NCI-H1930 (cell line): Measurements from ENCODE around the gene CAMSAP1.

Experiments
- DNase-seq, 2 experiments: peaks; one replicate each; lab custom pipeline; 2025; lab: John Stamatoyannopoulos, UW

Gene CAMSAP1

DNA sequence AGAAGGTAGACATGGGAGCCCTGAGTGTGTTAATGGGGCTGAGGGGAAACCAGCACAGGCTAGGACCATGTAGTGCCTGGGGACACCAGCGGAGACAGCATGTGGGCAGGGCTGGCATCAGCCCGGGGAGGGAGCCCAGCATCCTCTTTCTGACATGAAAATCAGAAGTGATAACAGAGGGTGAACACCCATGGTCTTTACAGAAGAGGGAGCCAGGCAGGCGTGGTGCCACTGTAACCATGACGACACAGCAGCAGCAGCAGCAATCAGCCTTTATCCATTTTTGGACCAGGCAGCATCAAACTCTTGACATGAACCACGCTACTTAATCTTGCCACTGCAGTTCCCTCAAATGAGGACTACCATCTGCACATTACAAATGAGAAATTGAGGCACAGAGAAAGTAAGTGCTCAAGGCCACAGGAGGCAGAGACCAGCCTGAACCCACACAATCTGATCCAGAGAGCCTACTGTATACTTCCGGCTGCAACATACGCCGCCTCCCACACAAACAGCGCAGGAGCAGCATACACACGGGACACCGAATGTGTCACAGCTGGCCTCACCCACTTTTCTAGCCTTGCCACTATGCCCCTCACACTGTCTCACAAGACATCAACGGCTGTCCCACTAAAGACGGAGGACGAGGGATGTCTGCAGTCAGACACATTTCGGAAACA is 23.8 kb downstream of the CAMSAP1 start:
- DNase-seq, result no peak

DNA sequence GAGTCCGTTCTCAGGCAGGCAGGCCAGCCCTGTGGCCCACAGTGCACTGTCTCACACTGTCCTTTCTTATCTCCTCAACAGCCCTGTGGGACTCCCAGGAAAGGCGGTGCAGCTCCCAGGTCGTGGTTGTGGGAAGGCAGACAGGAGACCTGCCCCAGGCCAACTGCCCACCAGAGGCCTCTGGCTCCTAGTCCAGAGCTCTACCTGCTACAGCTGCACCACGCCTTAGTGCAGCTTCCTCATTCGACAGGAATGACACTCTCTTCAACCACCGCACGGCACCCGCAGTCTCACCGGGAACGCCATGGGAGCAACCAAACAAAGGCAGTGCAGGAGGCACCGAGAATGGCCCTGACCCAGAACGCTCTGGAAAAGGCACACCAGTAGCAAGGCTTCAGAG is 25.3 kb downstream of the CAMSAP1 start:
- DNase-seq, result no peak

DNA sequence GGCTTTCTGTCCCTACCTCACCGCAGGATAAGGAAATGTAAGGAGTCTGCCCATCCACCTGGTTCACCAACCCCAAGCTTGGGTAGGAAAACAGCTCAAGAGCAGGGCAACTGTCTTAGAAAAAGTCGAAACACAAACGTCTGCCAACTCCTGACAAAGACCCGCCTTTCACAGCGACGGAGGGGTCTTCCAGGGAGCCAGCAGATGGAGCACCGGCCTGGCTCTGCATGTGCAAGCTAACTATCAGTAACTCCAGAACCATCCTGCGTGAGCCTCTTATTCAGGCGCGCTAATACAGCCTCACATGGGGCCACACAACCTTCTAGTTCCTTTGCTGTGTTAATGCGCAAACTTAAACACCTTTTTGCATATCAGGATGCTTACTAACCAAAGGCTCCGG is 26.9 kb downstream of the CAMSAP1 start:
- no peak for DNase-seq

DNA sequence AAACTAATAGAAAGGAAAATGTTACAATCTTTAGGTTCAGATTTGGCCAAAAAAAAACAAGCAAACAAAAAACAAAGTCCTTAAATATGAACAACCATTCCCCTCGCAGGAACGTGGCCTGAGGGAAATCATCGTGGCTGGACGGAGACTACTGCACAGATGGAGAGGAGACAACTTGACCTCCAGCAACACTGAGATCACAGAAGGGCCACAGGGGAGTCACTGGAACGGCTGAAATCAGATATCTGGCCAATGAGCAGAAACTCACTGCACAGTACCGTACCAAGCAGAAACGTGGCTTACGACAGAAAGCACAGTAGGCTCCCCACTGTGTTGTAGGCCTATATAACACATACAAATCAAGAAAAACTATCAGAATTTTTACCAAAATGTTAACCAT is 27.7 kb downstream of the CAMSAP1 start:
- DNase-seq, result no peak

DNA sequence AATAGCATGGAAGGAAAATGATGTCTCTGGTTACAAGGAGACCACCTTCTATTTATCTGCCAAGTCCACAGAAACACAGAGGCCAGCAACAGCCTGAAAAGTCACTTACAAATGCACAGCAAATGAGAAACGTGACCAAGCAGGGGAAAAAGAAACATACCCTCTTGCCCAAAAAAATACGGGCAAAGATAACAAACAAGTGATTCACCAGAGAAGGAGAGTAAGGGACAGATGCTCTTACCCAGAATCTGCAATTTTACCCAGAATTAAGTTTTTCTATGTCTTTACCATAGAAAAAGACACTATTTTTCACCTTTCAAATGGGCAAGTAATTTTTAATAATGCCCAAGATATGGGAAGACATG is 28.1 kb downstream of the CAMSAP1 start:
- no peak for DNase-seq

DNA sequence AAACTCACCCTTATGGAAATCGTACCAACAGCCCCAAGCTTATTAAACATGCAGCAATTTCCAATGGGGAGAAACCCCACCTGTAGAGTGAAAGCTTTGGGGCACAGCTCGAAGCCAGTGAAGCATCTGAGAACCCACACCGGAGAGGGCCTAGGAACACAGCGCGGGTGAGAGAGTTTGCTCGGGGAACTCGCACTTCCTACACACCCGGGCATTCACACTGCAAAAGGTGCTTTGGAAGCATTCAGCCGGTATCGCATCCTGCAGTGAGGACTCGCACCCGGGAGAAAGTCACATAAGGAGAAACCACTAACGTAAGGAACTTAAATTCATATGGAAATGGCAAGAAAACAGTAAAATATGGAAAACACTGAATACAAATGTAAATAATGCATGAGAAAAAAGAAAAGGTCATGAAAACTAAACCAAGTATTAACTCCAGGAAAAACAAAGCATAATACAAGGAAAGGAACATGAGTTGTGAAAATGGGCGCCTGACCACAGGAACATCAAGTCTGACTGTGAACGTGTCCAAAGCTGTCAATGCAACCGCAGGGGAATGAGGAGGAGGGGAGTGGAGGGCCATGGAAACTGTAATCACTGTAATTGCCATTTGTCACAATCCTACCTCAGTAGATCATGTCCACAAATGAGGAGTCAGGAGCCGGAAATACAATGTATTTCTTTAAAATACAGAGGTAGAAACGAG is 28.7 kb downstream of the CAMSAP1 start:
- DNase-seq, result no peak

DNA sequence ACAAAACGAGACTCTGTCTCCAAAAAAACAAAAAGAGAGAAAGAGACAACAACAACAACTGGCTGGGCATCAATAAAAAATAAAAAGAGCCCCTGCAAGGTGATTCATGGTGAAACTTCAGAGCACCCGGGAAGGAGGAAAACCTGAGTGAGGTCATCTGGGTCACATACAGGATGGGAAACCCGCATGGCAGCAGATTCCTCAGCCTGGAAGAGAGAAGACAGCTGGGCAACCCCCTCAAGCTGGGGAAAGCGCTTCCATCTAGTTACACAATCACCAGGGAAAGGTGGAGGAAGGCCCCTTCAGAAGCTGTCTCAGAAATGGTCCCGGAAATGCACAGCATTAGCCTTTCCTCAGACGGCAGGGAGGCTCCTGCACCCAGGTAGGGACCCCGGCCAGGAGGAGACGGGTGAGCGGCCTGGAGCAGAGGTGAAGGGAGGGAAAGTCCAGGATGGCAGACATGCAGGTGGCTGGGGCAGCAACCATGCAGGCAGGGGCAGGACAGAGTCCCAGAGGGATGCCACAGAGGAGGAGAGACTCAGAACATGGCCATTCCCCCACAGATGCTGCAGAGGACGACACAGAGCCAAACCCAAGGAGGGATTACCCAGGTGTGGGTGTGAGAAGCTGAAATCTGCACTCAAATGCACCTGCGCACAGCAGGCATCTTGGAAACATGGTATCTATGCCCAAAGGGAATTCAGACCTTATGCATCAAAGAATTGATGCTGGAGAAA is 29.4 kb downstream of the CAMSAP1 start:
- DNase-seq, result no peak

DNA sequence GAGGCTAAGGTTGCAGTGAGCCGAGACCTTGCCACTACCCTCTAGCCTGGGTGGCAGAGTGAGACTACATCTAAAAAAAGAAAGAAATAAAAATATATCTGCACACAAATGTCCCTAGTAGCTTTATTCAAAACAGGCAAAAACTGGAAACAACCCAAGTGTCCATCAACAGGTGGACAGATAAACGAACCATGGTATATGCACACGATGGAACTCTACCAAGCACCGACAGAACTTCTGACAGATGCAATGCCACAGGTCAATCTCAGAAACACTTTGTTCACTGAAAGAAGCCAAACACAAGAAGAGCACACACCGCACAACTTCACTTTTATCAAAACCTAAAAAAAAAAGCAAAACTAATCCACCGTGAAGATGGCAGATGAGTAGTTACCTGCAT is 30.4 kb downstream of the CAMSAP1 start:
- no peak for DNase-seq

DNA sequence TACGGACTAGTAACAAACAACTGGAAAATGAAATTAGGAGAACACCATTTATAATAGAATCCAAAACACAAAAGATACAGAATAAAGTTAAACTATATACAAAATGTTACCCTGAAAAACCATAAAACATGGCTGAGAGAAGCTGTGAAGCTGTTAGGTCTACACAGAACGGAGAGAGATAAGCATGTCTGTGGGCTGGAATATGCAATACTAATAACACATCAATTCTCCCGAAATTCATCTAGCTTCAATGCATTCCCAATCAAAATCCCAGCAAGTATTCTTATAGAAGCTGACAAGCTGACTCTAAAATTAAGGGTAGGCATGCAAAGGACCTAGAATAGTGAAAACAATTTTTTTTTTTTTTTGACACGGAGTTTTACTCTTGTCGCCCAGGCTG is 32.5 kb downstream of the CAMSAP1 start:
- DNase-seq, result no peak

DNA sequence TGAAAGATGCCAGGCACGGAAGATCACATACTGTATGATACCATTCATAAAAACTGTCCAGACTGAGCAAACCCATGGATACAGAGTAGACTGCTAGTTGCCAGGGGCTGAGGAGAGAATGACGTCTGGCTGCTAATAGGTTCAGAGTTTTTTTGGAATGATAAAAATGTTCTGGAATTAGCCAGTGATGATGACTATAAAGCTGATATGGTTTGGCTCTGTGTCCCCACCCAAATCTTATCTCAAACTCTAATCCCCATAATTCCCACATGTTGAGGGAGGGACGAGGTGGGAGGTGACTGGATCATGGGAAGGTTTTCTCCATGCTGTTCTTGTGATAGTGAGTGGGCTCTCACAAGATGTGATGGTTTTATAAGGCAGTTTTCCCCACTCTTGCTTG is 37.4 kb downstream of the CAMSAP1 start:
- DNase-seq, result no peak

DNA sequence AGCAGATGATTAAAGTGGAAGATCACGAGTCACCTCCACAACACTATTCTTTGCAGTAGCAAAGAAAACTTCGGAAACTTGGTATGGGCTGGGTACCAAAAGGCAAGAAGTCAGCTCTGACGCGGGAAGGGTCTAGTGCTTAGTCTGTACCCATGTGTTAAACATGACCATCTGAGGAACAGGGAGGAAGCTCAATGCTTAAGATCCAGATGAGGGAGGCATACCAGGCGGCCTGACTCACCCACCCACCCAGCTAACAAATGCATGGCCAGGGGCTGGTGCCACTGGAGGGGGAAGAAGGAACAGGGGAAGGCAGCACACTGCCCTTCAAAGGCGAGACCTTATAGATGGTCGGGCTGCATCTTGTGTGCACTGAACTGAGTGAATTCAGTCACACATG is 41.8 kb downstream of the CAMSAP1 start:
- no peak for DNase-seq

DNA sequence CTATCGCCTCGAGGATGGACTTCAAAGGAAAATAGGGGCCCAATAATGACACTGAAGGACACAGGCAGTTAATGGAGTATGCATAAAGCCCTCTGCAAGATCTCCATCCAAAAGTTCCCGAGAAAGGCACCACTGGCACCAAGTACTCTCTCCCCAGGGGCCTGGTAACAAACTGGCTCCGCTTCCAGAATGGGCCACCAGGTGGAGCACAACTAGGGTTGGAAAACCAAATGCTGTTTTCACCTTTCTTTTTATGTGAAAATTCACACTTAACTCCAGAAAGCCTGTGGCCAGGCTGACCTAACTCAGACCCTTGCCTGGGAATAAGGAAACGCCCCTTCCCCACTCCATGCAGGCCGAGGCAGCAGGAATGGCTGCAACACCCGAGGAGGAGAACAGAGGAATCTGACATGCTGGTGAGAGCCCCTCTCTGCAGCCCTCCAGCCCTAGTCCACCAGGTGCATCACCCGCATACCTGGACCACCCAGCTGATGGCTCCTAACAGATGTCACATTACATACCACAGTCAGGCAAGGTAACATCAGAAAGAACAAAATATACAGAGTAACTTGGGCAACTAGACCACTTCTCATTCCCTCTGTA is 42.8 kb downstream of the CAMSAP1 start:
- peak in 1 of 2 experiments; percentile 15 for DNase-seq

DNA sequence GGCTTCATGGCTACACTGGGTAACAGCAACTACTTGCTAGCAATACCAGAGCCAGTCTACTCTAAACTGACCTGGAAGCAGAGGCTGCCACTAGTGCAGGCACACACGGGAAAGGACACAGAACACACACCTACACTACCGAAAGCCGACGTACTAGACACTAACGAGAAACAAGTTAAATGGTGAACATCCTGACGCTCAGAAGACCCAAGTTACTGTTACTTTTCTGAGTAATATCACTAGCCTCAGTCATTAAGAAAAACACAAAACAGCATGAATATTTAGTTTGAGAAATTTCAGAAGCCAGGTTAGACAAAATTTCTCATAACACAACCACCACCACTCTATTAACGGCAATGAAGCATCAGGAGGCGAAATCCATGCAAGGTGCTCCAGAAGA is 44.5 kb downstream of the CAMSAP1 start:
- no peak for DNase-seq

DNA sequence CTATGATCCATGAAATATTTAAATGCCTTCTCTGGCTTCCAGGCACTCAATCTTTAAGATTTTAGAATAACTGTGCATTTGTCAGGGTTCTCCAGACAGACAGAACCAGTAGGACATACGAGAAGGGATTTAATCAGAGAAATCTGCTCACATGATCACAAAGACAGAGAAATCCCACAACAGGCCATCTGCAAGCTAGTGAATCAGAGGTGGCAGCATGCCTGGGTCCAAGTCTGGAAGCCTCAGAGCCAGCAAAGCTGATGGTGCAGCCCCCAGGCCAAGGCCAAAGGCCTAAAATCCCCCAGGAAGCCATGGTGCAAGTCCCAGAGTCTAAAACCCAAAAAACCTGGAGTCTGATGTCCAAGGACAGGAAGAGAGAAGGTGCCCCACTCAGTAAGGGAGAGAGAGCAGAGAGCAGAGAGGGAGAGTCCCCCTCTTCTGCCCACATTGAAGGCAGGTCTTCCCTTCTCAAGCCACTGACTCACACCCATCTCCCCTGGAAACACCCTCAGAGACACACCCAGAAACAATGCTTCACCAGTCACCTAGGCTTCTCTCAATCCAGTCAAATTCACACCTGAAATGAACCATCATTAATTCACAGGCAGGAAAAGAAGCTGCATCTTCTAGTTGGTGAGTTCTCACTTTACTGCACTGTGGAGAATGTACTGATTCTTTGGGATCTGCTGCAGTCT is 48.7 kb downstream of the CAMSAP1 start:
- no peak for DNase-seq

DNA sequence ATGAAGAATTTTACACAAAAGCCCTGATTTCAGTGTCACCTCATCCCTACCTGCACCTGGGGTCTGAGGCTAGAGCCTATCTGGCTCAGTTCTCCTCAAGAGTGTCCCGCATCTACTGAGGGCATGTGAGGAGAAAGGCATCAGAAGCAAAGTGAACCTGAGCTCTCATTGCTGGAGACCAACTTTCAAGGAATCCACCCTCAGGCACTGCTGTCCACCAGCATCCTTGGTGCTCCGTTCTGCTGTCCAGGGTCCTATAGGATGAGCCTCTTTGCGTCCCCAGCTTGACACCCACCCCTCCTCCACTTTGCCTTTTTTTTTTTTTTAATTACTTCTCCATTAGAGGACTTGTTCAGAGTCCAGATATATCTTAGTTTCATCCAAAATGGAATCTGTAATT is 49.5 kb downstream of the CAMSAP1 start:
- no peak for DNase-seq

DNA sequence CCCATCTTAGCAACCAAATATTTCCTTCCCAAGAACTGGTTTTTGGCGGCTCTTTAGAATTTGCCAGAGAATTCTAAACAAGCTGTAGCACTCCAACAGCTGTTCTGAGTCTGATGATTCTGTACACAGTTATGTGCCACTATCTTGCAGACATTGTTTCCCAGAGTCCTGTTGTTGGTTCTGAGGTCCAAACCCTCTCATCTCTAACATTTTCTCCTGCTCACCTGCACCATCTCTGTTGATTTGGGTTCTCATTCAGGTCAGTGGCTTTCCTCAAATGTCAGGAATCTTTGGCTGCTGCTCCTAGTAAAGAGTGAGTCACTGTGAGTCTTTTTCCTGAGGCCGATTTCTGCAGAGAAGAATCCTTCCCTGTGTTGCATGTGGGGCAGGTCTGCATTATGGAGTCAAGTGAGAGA is 50.0 kb downstream of the CAMSAP1 start:
- no peak for DNase-seq

DNA sequence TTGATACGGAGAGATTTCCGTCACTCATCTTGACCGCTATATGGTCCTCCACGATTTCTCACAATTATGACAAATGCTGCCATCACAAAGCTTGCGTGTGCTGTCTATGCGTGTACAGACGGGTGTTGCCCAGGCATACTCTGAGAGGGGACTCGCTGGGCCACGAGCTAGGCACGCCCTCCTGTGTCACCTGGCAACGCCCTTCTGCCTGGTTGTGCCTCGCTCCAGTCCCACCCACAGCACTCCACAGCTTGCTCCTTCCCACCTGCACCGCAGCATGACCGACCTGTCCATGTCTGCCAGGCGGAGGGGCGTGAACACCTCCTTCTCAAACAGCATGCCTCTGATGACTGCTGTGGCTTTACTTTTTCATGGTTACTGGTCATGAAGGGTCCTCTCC is 55.6 kb downstream of the CAMSAP1 start:
- no peak for DNase-seq

DNA sequence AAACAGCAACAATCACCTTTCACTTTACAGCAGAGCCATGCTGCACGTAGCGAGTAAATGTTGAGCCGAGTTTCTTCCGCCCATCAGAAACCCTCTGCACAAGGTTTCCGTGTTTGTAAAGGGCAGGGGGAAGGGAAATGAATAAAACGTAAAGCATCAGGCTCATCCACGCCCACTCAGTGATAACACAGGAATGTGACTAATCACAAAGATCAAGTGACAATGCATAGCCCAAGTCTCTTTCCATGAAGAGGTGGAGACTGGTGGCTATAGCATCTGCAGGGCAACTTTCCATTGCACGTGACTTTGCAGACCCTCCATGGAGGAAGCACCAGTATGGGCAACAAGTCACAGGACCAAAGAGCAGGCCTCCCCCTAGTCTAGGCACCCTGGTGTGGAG is 56.6 kb downstream of the CAMSAP1 start:
- no peak for DNase-seq

DNA sequence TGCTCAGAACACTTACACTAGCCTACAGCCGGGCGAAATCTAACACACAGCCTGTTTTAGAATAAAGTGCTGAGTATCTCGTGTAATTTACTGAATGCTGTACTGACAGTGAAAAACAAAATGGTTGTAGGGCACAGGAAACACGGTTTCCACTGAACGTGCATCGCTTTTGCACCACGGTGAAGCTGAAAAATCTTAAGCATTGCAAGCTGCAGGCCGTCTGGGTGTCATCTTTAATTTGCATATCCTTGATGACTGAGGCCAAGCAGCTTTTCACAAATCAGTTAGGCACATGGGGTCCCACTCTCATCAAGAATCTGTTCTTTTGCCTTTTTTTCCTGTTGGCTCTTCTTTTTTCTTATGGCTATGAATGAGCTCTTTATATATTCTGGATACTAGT is 58.2 kb downstream of the CAMSAP1 start:
- no peak for DNase-seq

DNA sequence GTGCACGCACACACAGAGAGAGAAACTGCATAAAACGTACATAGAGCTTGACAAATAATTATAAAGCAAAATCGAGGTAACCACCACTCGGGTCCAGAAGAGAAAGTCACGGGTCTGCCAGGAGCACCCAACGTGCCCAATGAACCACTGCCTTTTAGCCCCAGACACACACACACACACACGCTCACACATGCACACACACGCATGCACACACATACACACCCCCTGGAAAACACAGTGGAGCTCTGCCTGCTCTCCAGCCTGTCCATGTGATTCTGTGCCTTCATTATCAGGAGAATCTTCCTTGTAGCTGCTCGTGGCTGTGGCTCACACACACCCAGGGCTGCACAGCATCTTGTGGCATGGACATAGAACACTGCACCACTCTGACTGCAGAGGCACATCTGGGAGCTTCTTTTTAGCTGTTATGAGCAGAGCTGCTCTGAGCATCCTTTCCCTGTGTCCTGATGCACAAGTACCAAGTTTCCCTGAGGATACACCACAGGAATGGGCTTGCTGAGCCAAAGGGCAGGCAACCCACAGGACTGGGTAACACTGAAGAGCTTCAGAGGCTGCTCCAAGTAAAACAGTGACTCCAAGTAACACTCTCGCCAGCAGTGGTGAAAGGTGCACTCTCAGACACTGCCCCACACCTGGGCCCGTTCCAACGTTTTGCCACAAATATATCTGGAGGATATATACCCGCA is 58.9 kb downstream of the CAMSAP1 start:
- DNase-seq, result no peak

DNA sequence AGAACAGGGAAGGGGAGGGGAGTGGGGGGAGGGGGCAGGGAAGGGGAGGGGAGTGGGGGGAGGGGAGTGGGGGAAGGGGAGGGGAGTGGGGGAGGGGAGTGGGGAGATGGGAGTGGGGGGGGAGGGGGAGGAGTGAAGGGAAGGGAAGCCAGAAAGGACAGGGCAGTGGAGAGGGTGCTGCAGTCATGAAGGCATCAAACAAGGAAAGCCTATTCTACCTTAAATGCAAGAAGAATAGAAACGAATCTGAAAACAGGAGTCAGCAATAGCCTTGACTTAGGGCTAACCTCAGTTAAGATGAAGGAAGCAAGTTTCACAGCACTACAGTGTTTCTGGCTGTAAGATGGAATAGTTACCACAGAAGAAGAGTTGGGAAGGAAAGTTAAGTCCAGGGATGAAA is 59.5 kb downstream of the CAMSAP1 start:
- DNase-seq, result no peak

DNA sequence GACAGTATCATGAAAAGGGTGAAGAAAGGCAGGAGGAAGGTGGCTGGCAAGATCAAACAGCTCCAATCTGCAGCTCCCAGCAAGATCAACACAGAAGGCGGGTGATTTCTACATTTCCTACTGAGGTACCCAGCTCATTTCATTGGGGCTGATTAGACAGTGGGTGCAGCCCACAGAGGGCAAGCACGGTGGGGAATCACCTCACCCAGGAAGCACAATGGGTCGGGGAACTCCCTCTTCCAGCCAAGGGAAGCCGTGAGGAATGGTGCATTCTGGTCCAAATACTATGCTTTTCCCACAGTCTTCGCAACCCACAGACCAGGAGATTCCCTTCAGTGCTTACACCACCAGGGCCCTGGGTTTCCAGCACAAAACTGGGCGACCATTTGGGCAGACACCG is 66.8 kb downstream of the CAMSAP1 start:
- no peak for DNase-seq
